Mucosa of rectum (tissue), 2 donors: ENCODE results near the gene ZCCHC2.

ENCODE experiments used
- H3K27ac ChIP-seq, 2 donors: one replicate each; pipeline ENCODE4 v1.7.0; 2013; ENCODE audit warnings: inconsistent platforms in 2 of 2, low read depth in 2 of 2, low read length in 2 of 2
- H3K27me3 ChIP-seq, 2 donors: one replicate each; pipeline ENCODE4 v1.7.0; 2013; ENCODE audit warnings: low read length in 2 of 2; ENCODE audit not compliant: control insufficient read depth in 2 of 2, insufficient read depth in 2 of 2
- H3K36me3 ChIP-seq, 2 donors: one replicate each; pipeline ENCODE4 v1.7.0; 2013; ENCODE audit warnings: low read length in 2 of 2; ENCODE audit not compliant: control insufficient read depth in 2 of 2, insufficient read depth in 2 of 2
- H3K4me1 ChIP-seq, 2 donors: one replicate each; pipeline ENCODE4 v1.7.0; 2013; ENCODE audit warnings: low read length in 2 of 2, mild to moderate bottlenecking in 1 of 2; ENCODE audit not compliant: control insufficient read depth in 2 of 2, insufficient read depth in 2 of 2
- H3K4me3 ChIP-seq, 2 donors: one replicate each; pipeline ENCODE4 v1.7.0; 2013; ENCODE audit warnings: low read length in 2 of 2
- H3K9ac ChIP-seq, 2 donors: one replicate each; pipeline ENCODE4 v1.7.0; 2013; ENCODE audit warnings: low read length in 2 of 2, low read depth in 1 of 2, mild to moderate bottlenecking in 1 of 2
- H3K9me3 ChIP-seq, 2 donors: one replicate each; pipeline ENCODE4 v1.7.0; 2013; ENCODE audit warnings: low read length in 2 of 2; ENCODE audit not compliant: control insufficient read depth in 2 of 2
- donor health status: healthy.
- donor health status: Normal muscosa, but diverticular disease.

ZCCHC2 gene

GRCh38 chr18:62586151-62586774 lies 63.4 kb downstream of the ZCCHC2 start:
- peak overlapping the region in 1 of 2 donors; percentile 11 for H3K4me3 ChIP-seq
- no peaks in the 10 kb centered on the region for H3K9me3 ChIP-seq
- H3K27ac ChIP-seq: no peak overlapping the region
- peaks cover 3 to 5% of the 10 kb centered on the region in 2 donors for H3K36me3 ChIP-seq
- peaks cover 3 to 5% of the 10 kb centered on the region in 2 donors for H3K4me1 ChIP-seq
- peaks cover 0 to 5% of the 10 kb centered on the region in 2 donors for H3K27me3 ChIP-seq
- H3K9ac ChIP-seq: no peak overlapping the region

DNA sequence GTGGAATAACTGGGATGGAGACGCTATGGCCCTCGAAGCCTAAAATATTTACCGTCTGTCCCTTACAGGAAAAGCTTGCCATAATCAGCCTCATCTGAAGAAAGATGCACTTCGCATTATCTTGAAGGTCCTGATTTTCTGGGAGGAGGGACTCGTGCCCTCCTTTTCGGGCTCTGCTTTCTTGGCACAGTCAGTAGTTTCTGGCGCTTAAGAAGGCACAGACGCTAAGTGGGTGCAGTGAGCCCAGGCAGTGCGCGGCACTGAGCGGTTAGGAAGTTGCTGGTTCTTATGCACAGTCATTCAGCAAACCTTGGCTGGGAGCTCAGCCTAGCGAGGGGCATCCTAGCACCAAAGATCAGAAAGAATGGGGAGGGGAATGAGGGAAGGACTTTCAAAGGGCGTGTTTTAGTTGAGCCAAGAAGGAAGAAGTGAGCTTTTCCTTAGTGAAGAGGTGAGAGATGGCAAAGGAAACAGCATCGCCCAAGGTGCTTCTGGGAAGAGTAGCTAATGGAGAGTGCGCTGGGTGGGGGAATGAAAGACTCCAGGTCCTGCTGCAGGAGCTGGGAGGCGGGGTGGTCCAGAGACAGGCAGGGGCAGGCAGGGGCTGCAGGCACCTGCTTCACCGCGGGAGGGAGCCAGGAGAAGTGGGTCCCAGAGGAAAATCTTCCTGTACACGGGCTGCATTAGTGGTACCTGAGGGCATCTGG lies 64.1 kb downstream of the ZCCHC2 start:
- Histone ChIP-seq H3K4me3 (no peak overlapping the region), H3K27ac (no peak overlapping the region), H3K9ac (no peak overlapping the region)

DNA sequence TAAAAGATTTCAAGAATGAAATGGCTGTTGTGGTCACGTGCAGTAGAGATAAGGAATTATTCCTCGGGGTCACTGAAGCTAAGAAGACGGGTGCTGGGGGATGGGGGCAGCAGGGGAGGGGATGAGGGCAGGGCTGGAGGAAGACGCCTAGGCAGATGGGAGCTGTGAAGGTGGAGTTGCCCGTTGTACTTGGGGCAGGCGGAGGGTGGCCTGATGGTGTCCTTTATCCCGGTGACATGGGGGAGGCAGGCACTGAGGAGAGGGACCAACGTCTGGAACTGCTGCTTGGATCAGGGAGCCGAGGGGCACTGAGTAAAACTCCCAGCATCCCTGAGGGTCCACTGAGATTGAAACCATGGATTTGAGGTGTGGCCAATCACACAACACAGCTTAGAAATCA lies 64.9 kb downstream of the ZCCHC2 start:
- Histone ChIP-seq H3K9ac (no peak overlapping the region), H3K4me3 (no peak overlapping the region), H3K27me3 (peaks cover 0 to 6% of the 10 kb centered on the region in 2 donors), H3K27ac (no peak overlapping the region), H3K4me1 (peaks cover 3 to 5% of the 10 kb centered on the region in 2 donors), H3K36me3 (peaks cover 3 to 5% of the 10 kb centered on the region in 2 donors), H3K9me3 (no peaks in the 10 kb centered on the region)

More for the DNA sequence above, 64.1 kb downstream of the ZCCHC2 start:
- peaks cover 3 to 5% of the 10 kb centered on the region in 2 donors for H3K4me1 ChIP-seq
- H3K9me3 ChIP-seq: no peaks in the 10 kb centered on the region
- peaks cover 3 to 5% of the 10 kb centered on the region in 2 donors for H3K36me3 ChIP-seq
- peaks cover 0 to 6% of the 10 kb centered on the region in 2 donors for H3K27me3 ChIP-seq

- H3K4me1 ChIP-seq: peaks cover 3 to 5% of the 10 kb centered on the region in 2 donors
These were observed 65.4 kb downstream of the ZCCHC2 start for GRCh38 chr18:62588217-62588616.

GRCh38 chr18:62590799-62591590 lies 68.2 kb downstream of the ZCCHC2 start:
- Histone ChIP-seq H3K36me3 (no peaks in the 10 kb centered on the region), H3K27me3 (peaks cover 5 to 13% of the 10 kb centered on the region in 2 donors), H3K4me3 (no peak overlapping the region), H3K4me1 (no peaks in the 10 kb centered on the region), H3K9me3 (no peaks in the 10 kb centered on the region), H3K9ac (no peak overlapping the region), H3K27ac (no peak overlapping the region)

More at GRCh38 chr18:62588217-62588616, 65.4 kb downstream of the ZCCHC2 start:
- Histone ChIP-seq H3K36me3 (peaks cover 3 to 5% of the 10 kb centered on the region in 2 donors), H3K4me3 (no peak overlapping the region), H3K27me3 (peaks cover 0 to 6% of the 10 kb centered on the region in 2 donors), H3K9me3 (no peaks in the 10 kb centered on the region), H3K9ac (no peak overlapping the region), H3K27ac (no peak overlapping the region)

- Histone ChIP-seq H3K9ac (no peak overlapping the region), H3K4me1 (no peaks in the 10 kb centered on the region)
These were observed 73.5 kb downstream of the ZCCHC2 start for GRCh38 chr18:62596145-62597005.

DNA sequence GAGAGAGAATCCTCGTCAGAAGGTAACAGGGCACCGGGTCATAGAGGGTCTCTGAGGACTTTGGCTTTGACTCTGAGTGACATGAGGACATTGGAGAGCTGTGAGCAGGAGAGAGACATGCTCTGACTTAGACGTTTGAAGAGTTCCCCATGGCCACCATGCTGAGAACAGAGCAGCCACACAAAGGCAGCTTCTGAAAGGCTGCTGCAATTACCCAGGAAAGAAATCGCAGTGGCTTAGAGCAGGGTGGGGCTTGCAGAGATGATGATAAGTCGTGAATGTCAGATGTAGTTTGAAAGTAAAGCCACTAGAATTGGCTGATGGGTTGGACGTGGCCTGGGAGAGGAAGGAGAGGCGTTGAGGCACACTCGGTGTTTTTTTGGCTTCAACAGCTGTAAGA lies 79.0 kb downstream of the ZCCHC2 start:
- no peaks in the 10 kb centered on the region for H3K9me3 ChIP-seq
- no peak overlapping the region for H3K4me3 ChIP-seq
- no peak overlapping the region for H3K27ac ChIP-seq
- no peaks in the 10 kb centered on the region for H3K4me1 ChIP-seq
- no peaks in the 10 kb centered on the region for H3K36me3 ChIP-seq
- peaks cover 11 to 16% of the 10 kb centered on the region in 2 donors for H3K27me3 ChIP-seq
- H3K9ac ChIP-seq: no peak overlapping the region

More at GRCh38 chr18:62596145-62597005, 73.5 kb downstream of the ZCCHC2 start:
- Histone ChIP-seq H3K4me3 (peak overlapping the region; percentile 10 to 20), H3K27ac (no peak overlapping the region), H3K27me3 (peaks cover 18 to 21% of the 10 kb centered on the region in 2 donors), H3K36me3 (no peaks in the 10 kb centered on the region), H3K9me3 (no peaks in the 10 kb centered on the region)

DNA sequence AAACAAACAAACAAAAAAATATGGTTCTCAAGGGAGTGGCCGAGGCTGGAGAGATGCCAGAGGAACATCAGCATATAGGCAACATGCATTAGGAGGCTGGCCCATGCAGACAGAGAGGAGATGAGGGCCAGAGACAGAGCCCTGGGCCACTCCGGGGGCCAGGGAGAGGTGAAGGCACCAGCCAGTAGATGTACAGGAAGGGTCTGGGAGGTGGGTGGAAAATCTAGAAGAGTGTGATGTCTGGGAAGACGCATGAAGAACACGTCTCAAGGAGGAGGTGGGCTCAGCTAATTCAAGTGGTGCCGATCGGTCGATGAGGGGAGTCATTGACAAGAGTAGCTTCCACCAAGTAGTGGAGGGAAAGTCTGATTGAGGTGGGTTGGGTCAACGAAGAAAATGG lies 79.9 kb downstream of the ZCCHC2 start:
- H3K27me3 ChIP-seq: peaks cover 6 to 14% of the 10 kb centered on the region in 2 donors
- H3K9ac ChIP-seq: no peak overlapping the region
- H3K36me3 ChIP-seq: no peaks in the 10 kb centered on the region
- no peaks in the 10 kb centered on the region for H3K4me1 ChIP-seq
- no peak overlapping the region for H3K27ac ChIP-seq
- H3K4me3 ChIP-seq: no peak overlapping the region
- H3K9me3 ChIP-seq: no peaks in the 10 kb centered on the region

DNA sequence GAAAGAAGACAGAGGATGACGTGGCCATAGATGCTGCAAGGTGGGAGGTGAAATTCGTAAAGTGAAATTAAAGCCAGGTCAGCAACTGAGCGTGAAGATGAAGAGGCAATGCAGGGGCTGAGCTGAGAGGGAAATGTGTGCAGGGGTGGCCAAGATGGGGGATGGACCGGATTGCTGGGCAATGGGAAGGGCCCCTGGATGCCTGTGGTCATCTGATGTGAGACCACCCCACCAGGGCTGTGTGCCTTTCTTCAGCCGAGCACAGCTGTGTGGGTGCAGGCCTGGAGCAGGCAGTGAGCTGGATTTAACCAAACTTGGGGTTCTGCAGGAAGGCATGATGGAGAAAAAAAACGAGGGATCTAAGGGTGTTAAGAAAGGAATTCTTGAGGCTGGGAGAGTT lies 80.4 kb downstream of the ZCCHC2 start:
- H3K9ac ChIP-seq: no peak overlapping the region
- no peak overlapping the region for H3K27ac ChIP-seq
- no peaks in the 10 kb centered on the region for H3K36me3 ChIP-seq
- no peak overlapping the region for H3K4me3 ChIP-seq
- no peaks in the 10 kb centered on the region for H3K9me3 ChIP-seq
- H3K27me3 ChIP-seq: peaks cover 6 to 14% of the 10 kb centered on the region in 2 donors
- no peaks in the 10 kb centered on the region for H3K4me1 ChIP-seq
